IMR-90 (cell line): ENCODE data around the gene CLBA1. TPM values are rescaled to one million over a fixed set of nuclear protein-coding genes. Genes with fewer than 3 reads are reported as not detected.

Experiments used
- ATAC-seq: fragments of 200-7000 bp; cut with Tn5 transposase; 2 replicates; pipeline ENCODE4 v1.9.1; 2020; ENCODE audit warnings: low read depth, mild to moderate bottlenecking, moderate library complexity
- BruUV-seq: library from RNA; stranded (reverse); fragments of 400-500 nt; replicated peaks from 2 replicates; lab custom pipeline; 2021; lab: Mats Ljungman, UMichigan
- CTCF ChIA-PET: fragments of 300-600 bp; formaldehyde crosslinking; extraction: SDS; loops from one replicate; lab custom pipeline; 2021; ENCODE audit warnings: antibody characterized with exemption; lab: Yijun Ruan, JAX
- POLR2A ChIA-PET: fragments of 300-600 bp; sonication (Branson Sonifier 250); formaldehyde crosslinking; loops from one replicate; lab custom pipeline; 2022; ENCODE audit warnings: antibody characterized with exemption; ENCODE audit not compliant: unreplicated experiment; lab: Charles Lee
- DNase-seq: peaks from one replicate; pipeline ENCODE4 v3.0.0; 2013
- H2AFZ ChIP-seq: replicated peaks from 2 replicates; pipeline ENCODE3; 2013; ENCODE audit warnings: low read length, mild to moderate bottlenecking; ENCODE audit not compliant: poor library complexity
- H2AK5ac ChIP-seq: 2 replicates; pipeline ENCODE4 v1.6.1; 2013; ENCODE audit warnings: low read depth, low read length, inconsistent platforms
- H2AK9ac ChIP-seq: replicated peaks from 2 replicates; pipeline ENCODE3; 2013; ENCODE audit warnings: mild to moderate bottlenecking, low read depth, low read length, moderate library complexity; ENCODE audit not compliant: poor library complexity
- H2BK120ac ChIP-seq: 2 replicates; pipeline ENCODE4 v1.6.1; 2013; ENCODE audit warnings: low read depth, low read length, inconsistent platforms
- H2BK15ac ChIP-seq: 3 replicates; pipeline ENCODE4 v1.6.1; 2013; ENCODE audit warnings: low read depth, low read length, inconsistent platforms
- H2BK20ac ChIP-seq: 2 replicates; pipeline ENCODE4 v1.6.1; 2013; ENCODE audit warnings: low read depth, mild to moderate bottlenecking, inconsistent platforms, low read length, moderate library complexity
- H2BK5ac ChIP-seq: 2 replicates; pipeline ENCODE4 v1.6.1; 2013; ENCODE audit warnings: mild to moderate bottlenecking, low read depth, low read length, inconsistent platforms; ENCODE audit not compliant: poor library complexity, severe bottlenecking
- H3K14ac ChIP-seq: replicated peaks from 2 replicates; pipeline ENCODE4 v1.6.1; 2013; ENCODE audit warnings: low read depth, low read length, inconsistent platforms
- H3K18ac ChIP-seq: 2 replicates; pipeline ENCODE4 v1.6.1; 2013; ENCODE audit warnings: low read depth, low read length, control low read depth
- H3K23ac ChIP-seq: 2 replicates; pipeline ENCODE4 v1.6.1; 2013; ENCODE audit warnings: low read depth, low read length, inconsistent platforms
- H3K27ac ChIP-seq: 2 replicates; pipeline ENCODE4 v1.5.1; 2013; ENCODE audit warnings: mild to moderate bottlenecking, control low read depth, low read length; ENCODE audit not compliant: insufficient read depth
- H3K27me3 ChIP-seq: 2 replicates; pipeline ENCODE4 v1.6.1; 2013; ENCODE audit warnings: low read length; ENCODE audit not compliant: control insufficient read depth, insufficient read depth
- H3K36me3 ChIP-seq: 2 replicates; pipeline ENCODE4 v1.6.1; 2013; ENCODE audit warnings: low read length, mixed read lengths; ENCODE audit not compliant: control insufficient read depth, insufficient read depth
- H3K4ac ChIP-seq: 2 replicates; pipeline ENCODE4 v1.6.1; 2013; ENCODE audit warnings: low read depth, low read length, inconsistent platforms
- H3K4me1 ChIP-seq: 2 replicates; pipeline ENCODE4 v1.6.1; 2013; ENCODE audit warnings: low read length, mixed read lengths; ENCODE audit not compliant: control insufficient read depth, insufficient read depth
- H3K4me2 ChIP-seq: 2 replicates; pipeline ENCODE4 v1.6.1; 2013; ENCODE audit warnings: low read depth, mild to moderate bottlenecking, control low read depth, low read length, moderate library complexity
- H3K4me3 ChIP-seq: 2 replicates; pipeline ENCODE4 v1.5.1; 2013; ENCODE audit warnings: low read depth, mild to moderate bottlenecking, control low read depth, low read length, moderate library complexity; ENCODE audit not compliant: insufficient read depth
- H3K56ac ChIP-seq: 2 replicates; pipeline ENCODE4 v1.6.1; 2013; ENCODE audit warnings: low read length, inconsistent platforms; ENCODE audit not compliant: insufficient read depth; ENCODE audit errors: extremely low read depth
- H3K79me1 ChIP-seq, 2 experiments: 2 replicates each; pipeline ENCODE4 v1.6.1; 2013; ENCODE audit warnings: low read length in 2 of 2, inconsistent platforms in 1 of 2, low read depth in 1 of 2
- H3K9ac ChIP-seq: 2 replicates; pipeline ENCODE4 v1.6.1; 2013; ENCODE audit warnings: low read depth, low read length, control low read depth
- H3K9me1 ChIP-seq: 2 replicates; pipeline ENCODE4 v1.6.1; 2013; ENCODE audit warnings: low read length, inconsistent platforms; ENCODE audit not compliant: insufficient read depth
- H3K9me3 ChIP-seq: 2 replicates; pipeline ENCODE4 v1.6.1; 2013; ENCODE audit warnings: low read length; ENCODE audit not compliant: control insufficient read depth, insufficient read depth
- H4K20me1 ChIP-seq: 2 replicates; pipeline ENCODE4 v1.6.1; 2013; ENCODE audit warnings: low read length, inconsistent platforms; ENCODE audit not compliant: insufficient read depth
- H4K5ac ChIP-seq: 2 replicates; pipeline ENCODE4 v1.6.1; 2013; ENCODE audit warnings: mild to moderate bottlenecking, low read depth, low read length, control low read depth
- H4K8ac ChIP-seq, 2 experiments: 2 replicates each; pipeline ENCODE4 v1.6.1; 2013; ENCODE audit warnings: low read depth in 2 of 2, low read length in 2 of 2, control low read depth in 1 of 2, inconsistent platforms in 1 of 2
- H4K91ac ChIP-seq: 2 replicates; pipeline ENCODE4 v1.6.1; 2013; ENCODE audit warnings: low read depth, low read length, inconsistent platforms; ENCODE audit not compliant: insufficient read depth
- BHLHE40 ChIP-seq: fragments of 150-350 bp; IDR thresholded peaks from 2 replicates; pipeline ENCODE4 v1.6.1; 2016; ENCODE audit warnings: mild to moderate bottlenecking, low read depth, low read length
- CEBPB ChIP-seq: IDR thresholded peaks from 2 replicates; pipeline ENCODE4 v1.6.1; 2012; ENCODE audit warnings: low read depth, low read length, improper control_type of control experiment
- CHD1 ChIP-seq: IDR thresholded peaks from 2 replicates; pipeline ENCODE4 v1.6.1; 2012; ENCODE audit warnings: low read depth, low read length, improper control_type of control experiment
- FOS ChIP-seq: fragments of 150-350 bp; IDR thresholded peaks from 2 replicates; pipeline ENCODE4 v1.6.1; 2016; ENCODE audit warnings: low read depth, low read length
- MAFK ChIP-seq: IDR thresholded peaks from 2 replicates; pipeline ENCODE4 v1.6.1; 2012; ENCODE audit warnings: low read depth, low read length, improper control_type of control experiment
- MAZ ChIP-seq: IDR thresholded peaks from 2 replicates; pipeline ENCODE4 v1.6.1; 2012; ENCODE audit warnings: low read depth, mild to moderate bottlenecking, low read length, improper control_type of control experiment, moderate library complexity, borderline replicate concordance
- MXI1 ChIP-seq: IDR thresholded peaks from 2 replicates; pipeline ENCODE4 v1.6.1; 2012; ENCODE audit warnings: low read depth, mild to moderate bottlenecking, low read length, moderate library complexity, borderline replicate concordance
- NFE2L2 ChIP-seq: fragments of 150-350 bp; IDR thresholded peaks from 2 replicates; pipeline ENCODE4 v1.6.1; 2016; ENCODE audit warnings: low read depth, mild to moderate bottlenecking, low read length
- POLR2A ChIP-seq: IDR thresholded peaks from 2 replicates; pipeline ENCODE4 v1.6.1; 2012; ENCODE audit warnings: mild to moderate bottlenecking, low read depth, low read length
- RAD21 ChIP-seq: IDR thresholded peaks from 2 replicates; pipeline ENCODE4 v1.6.1; 2012; ENCODE audit warnings: low read length, improper control_type of control experiment
- RCOR1 ChIP-seq: IDR thresholded peaks from 2 replicates; pipeline ENCODE4 v1.6.1; 2012; ENCODE audit warnings: mild to moderate bottlenecking, low read length, improper control_type of control experiment; ENCODE audit not compliant: insufficient replicate concordance
- RFX5 ChIP-seq: IDR thresholded peaks from 2 replicates; pipeline ENCODE4 v1.8.0; 2012; ENCODE audit warnings: low read depth, mild to moderate bottlenecking, low read length, moderate library complexity
- SMC3 ChIP-seq: fragments of 150-350 bp; IDR thresholded peaks from 2 replicates; pipeline ENCODE4 v1.6.1; 2016; ENCODE audit warnings: low read depth, mild to moderate bottlenecking, antibody characterized with exemption, low read length, moderate library complexity
- WGBS, 2 experiments: methylation state at CpG; one replicate each; pipeline versions ENCODE4 v1.1.5 to v1.1.7; 2013; ENCODE audit warnings: missing lambda C conversion rate in 2 of 2; ENCODE audit not compliant: insufficient read length in 1 of 2; ENCODE audit errors: extremely low coverage in 2 of 2; 5-methylcytosine and 5-hydroxymethylcytosine counted together
- dilution Hi-C: fragments of 300-500 bp; cut with HindIII; formaldehyde crosslinking; loops from one replicate; pipeline ENCODE4 v1.14.3; 2018; ENCODE audit warnings: low sequenced_read_pairs; ENCODE audit not compliant: unreplicated experiment
- in situ Hi-C: fragments of 300-500 bp; cut with MboI; formaldehyde crosslinking; loops from 3 replicates; pipeline ENCODE4 v1.14.3; 2019; ENCODE audit warnings: low sequenced_read_pairs, inconsistent platforms, mixed read lengths
- intact Hi-C: fragments of 100-400 bp; cut with micrococcal nuclease; formaldehyde crosslinking; loops from 2 replicates; pipeline ENCODE4 v1.10.0; 2022
- polyA plus RNA-seq, 3 experiments: library from polyadenylated mRNA; depleted of rRNA; stranded (reverse); fragments of >200 nt; gene quantifications; 2 replicates each; pipeline ENCODE4 v1.2.3, GENCODE V29; 2012; ENCODE audit warnings: low replicate concordance in 1 of 3
- total RNA-seq: library from RNA; depleted of rRNA; stranded (reverse); fragments of >200 nt; gene quantifications from 2 replicates; pipeline ENCODE4 v1.2.3, GENCODE V29; 2012
- TF ChIP-seq, protein P1 (sequence below): conservative IDR thresholded peaks from 2 replicates; pipeline ENCODE4 v1.5.1; 2012; ENCODE audit warnings: mild to moderate bottlenecking, low read depth, low read length, improper control_type of control experiment
- TF ChIP-seq, protein P2 (sequence below): fragments of 150-350 bp; IDR thresholded peaks from 2 replicates; pipeline ENCODE4 v1.6.1; 2016; ENCODE audit warnings: low read depth, mild to moderate bottlenecking, low read length, moderate library complexity, borderline replicate concordance
- TF ChIP-seq, protein P3 (sequence below): fragments of 150-350 bp; IDR thresholded peaks from 2 replicates; pipeline ENCODE4 v1.6.1; 2017; ENCODE audit warnings: mild to moderate bottlenecking, antibody characterized with exemption, low read length, low read depth

Gene CLBA1
- total and polyA plus RNA-seq, 2 of the 4 experiments (the other 2 are of a cell fraction): 2.7 to 6.2 TPM

GRCh38 chr14:104992501-104992900, 6.9 kb downstream of the CLBA1 start:
- in situ Hi-C loops: no loop called here
- H4K20me1 ChIP-seq: no peaks in the 10 kb centered on the region
- H3K4me3 ChIP-seq: no peak overlapping the region
- 98% methylated on average over 11 of the region's 11 CpGs; no CpG with 5 or more reads in 1 of the 2 experiments for WGBS, 2 experiments
- peaks cover 10% of the 10 kb centered on the region; the same call in 1 of the 2 replicates for H3K36me3 ChIP-seq
- no peak for ATAC-seq
- no peak overlapping the region for H4K91ac ChIP-seq
- no peak overlapping the region for H3K27ac ChIP-seq
- no peak overlapping the region for H3K9ac ChIP-seq
- H3K18ac ChIP-seq: no peak overlapping the region
- H3K79me1 ChIP-seq: no peaks in the 10 kb centered on the region
- H3K27me3 ChIP-seq: no peaks in the 10 kb centered on the region
- no peak overlapping the region for H2BK15ac ChIP-seq
- no TSS peak for BruUV-seq
- no peak overlapping the region for H3K23ac ChIP-seq
- ChIA-PET POLR2A (no interaction called here), CTCF (no interaction called here)
- no peak overlapping the region for H2AFZ ChIP-seq
- no peak overlapping the region for H2AK5ac ChIP-seq
- H2AK9ac ChIP-seq: peak overlapping the region; percentile 55
- no peaks in the 10 kb centered on the region for H3K4me1 ChIP-seq
- H3K56ac ChIP-seq: no peak overlapping the region
- no peak overlapping the region for H2BK120ac ChIP-seq
- H2BK5ac ChIP-seq: no peak overlapping the region
- H3K4ac ChIP-seq: no peak overlapping the region
- H2BK20ac ChIP-seq: no peak overlapping the region
- intact Hi-C loops: no loop called here
- no peak overlapping the region for H3K4me2 ChIP-seq
- no peak overlapping the region for H4K5ac ChIP-seq
- TF ChIP-seq, protein P1, sequence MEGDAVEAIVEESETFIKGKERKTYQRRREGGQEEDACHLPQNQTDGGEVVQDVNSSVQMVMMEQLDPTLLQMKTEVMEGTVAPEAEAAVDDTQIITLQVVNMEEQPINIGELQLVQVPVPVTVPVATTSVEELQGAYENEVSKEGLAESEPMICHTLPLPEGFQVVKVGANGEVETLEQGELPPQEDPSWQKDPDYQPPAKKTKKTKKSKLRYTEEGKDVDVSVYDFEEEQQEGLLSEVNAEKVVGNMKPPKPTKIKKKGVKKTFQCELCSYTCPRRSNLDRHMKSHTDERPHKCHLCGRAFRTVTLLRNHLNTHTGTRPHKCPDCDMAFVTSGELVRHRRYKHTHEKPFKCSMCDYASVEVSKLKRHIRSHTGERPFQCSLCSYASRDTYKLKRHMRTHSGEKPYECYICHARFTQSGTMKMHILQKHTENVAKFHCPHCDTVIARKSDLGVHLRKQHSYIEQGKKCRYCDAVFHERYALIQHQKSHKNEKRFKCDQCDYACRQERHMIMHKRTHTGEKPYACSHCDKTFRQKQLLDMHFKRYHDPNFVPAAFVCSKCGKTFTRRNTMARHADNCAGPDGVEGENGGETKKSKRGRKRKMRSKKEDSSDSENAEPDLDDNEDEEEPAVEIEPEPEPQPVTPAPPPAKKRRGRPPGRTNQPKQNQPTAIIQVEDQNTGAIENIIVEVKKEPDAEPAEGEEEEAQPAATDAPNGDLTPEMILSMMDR: no peak
- TF ChIP-seq CEBPB (no peak), MXI1 (no peak), MAZ (no peak), RAD21 (no peak), SMC3 (no peak), FOS (no peak), CHD1 (no peak), MAFK (no peak), POLR2A (no peak), RFX5 (no peak), RCOR1 (no peak), NFE2L2 (no peak), BHLHE40 (no peak)
- TF ChIP-seq, protein P2, sequence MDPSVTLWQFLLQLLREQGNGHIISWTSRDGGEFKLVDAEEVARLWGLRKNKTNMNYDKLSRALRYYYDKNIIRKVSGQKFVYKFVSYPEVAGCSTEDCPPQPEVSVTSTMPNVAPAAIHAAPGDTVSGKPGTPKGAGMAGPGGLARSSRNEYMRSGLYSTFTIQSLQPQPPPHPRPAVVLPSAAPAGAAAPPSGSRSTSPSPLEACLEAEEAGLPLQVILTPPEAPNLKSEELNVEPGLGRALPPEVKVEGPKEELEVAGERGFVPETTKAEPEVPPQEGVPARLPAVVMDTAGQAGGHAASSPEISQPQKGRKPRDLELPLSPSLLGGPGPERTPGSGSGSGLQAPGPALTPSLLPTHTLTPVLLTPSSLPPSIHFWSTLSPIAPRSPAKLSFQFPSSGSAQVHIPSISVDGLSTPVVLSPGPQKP: no peak
- TF ChIP-seq, protein P3, sequence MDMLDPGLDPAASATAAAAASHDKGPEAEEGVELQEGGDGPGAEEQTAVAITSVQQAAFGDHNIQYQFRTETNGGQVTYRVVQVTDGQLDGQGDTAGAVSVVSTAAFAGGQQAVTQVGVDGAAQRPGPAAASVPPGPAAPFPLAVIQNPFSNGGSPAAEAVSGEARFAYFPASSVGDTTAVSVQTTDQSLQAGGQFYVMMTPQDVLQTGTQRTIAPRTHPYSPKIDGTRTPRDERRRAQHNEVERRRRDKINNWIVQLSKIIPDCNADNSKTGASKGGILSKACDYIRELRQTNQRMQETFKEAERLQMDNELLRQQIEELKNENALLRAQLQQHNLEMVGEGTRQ: no peak
- no peaks in the 10 kb centered on the region for H3K9me3 ChIP-seq
- no peak for DNase-seq
- no peak overlapping the region for H4K8ac ChIP-seq
- dilution Hi-C loops: no loop called here
- H3K9me1 ChIP-seq: 0 out of 2 replicates have a peak, but pooled peaks cover 2% of the 10 kb centered on the region
- no peak overlapping the region for H3K14ac ChIP-seq
